Stimulated activated CD8-positive, alpha-beta memory T cell treated with anti-CD3 and anti-CD28 coated beads, Interleukin-4, amount 100 ng/mL, for 48 hours (primary cell): ENCODE measurements around the gene GOLGA1.
"Not testable (repeated sequence)": the region's sequence is repeated elsewhere in the genome, so short reads cannot be mapped to it uniquely, and the experiment has no call there.

Experiments
- DNase-seq: peaks from one replicate; pipeline ENCODE4 v3.0.0-alpha.2; 2020

GOLGA1 gene

DNA sequence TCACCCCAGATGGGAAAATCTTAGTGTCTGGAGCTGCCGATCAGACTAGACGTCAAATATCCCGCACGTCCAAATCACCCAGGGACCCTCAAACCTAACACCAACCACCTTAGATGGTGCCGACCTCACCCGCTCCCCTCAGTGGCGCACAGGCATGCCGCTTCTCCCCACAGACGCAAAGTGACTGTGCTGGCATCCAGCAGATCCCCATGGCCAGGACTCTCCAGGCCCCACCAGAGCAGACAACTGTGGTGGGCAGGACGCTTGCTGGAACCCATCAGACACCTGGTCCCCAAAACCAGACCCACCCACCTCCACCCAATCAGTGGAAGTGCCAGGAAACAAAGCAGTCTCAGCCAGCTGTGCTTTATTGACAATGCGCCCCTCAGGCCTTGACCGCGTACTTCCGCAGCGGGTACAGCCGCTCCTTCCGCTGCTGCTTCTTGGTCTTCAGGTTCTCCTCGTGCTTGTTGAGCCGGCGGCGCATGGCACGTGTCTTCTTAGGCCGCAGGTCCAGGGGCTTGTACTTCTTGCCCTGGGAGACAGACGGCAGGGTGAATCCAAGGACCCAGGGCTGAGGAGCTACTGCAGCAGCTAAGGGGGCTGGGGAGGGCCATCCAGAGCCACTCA lies 83.2 kb downstream of the GOLGA1 start:
- DNase-seq = no peak

DNA sequence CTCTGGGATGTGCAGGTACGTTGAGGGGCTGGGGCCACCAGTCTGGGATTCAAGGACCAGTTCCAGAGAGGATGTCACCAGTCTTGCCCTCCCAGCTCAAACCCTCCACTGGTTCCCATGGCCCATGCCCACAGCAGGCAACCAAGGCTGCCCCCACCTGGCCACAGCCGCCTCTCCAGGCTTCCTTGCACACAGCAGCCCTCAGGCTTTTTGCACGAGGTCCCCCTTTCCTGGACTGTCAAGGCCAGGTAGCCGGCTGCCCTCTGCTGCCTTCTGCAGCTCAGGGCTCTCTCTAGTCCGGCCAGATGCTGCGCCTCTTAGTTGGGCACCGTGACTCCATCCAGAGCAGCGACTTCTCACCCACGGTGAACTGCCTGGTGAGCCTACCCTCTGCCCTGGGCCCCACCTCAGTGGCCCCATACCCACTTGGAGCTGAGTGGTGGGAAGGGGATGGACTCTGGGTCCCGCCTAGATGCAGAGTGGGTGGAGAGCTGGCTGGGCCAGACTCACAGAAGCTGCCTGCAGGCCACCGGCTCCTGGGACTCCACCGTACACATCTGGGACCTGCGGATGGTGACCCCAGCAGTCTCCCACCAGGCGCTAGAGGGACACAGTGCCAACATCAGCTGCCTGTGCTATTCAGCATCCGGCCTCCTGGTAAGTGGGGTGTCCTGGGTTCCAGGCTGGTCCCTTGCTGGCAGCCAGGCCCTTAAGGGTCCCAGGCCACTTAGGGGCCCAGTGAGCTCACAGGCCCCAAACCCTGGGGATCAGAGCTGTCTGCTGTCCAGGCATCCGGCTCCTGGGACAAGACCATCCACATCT lies 84.7 kb downstream of the GOLGA1 start:
- peak; percentile 59 for DNase-seq

DNA sequence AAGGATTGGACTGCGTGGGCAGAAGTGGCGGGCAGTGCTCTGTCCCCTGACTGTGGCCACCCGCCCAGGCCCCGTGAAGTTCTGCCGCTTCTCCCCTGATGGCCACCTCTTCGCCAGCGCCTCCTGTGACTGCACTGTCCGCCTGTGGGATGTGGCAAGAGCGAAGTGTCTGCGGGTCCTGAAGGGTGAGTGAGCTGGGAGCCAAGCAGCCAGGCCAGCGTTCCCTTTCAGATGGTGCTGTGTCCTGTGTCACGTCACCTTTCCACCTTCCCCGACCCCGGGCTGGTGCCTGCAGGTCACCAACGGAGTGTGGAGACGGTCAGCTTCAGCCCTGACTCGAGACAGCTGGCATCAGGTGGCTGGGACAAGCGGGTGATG lies 85.3 kb downstream of the GOLGA1 start:
- no peak for DNase-seq

DNA sequence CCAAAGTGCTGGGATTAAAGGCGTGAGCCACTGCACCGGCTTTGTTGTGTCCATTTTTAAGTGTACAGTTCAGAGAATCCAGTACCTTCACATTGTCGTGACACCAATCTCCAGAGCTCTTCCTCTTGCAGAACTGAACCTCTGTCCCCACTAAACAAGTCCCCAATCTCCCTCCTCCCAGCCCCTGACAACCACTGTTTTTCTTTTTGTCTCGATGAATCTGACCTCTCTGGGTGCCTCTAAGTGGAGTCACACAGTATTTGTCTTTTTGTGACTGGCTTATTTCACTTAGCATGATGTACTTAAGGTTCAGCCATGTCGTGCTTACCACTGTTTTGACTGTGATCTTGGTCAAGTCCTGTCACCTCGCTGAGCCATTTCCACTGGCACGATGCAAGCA lies 86.1 kb downstream of the GOLGA1 start:
- no peak for DNase-seq

DNA sequence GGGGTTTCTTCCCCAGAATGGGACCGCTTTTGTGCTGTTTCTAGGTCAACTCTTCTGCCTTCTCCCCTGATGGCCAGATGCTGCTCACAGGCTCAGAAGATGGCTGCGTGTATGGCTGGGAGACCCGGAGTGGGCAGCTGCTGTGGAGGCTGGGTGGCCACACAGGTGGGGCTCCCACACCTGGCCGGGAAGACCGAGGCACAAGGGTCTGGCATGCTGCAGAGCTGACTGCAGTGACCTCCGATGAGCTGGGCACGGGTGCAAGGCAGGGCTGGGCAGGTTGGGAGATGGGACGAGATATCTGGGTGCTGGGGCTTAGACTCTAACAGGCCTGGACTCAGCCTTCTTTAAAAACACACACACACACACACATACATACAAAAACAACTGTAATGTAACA lies 86.7 kb downstream of the GOLGA1 start:
- no peak for DNase-seq

DNA sequence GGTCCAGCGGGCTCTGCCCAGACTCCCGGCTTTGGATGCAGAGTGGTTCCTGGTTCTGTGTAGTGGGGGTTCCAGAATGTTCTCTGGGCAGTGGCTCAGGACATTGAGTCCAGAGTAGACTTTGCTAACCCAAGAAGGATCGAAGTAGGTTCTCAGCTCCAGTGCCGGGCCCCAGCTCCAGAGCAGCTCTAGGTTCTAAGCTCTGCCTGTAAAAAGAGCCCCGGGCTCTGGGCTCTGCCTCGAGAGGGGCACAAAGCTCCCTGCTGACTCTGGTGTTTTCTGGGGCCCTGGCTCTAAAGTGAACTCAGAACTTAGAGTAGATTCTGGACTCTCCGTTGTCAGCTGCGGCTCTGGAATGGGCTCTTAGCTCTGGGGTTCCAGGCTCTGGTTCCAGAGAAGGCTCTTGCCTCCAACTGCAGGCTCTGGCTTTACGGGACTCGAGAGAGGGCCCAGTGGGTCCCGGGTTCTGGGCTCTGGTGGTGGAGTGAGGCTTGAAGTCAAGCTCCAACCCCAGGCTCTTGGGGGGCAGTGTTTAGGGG lies 87.2 kb downstream of the GOLGA1 start:
- DNase-seq = no peak

DNA sequence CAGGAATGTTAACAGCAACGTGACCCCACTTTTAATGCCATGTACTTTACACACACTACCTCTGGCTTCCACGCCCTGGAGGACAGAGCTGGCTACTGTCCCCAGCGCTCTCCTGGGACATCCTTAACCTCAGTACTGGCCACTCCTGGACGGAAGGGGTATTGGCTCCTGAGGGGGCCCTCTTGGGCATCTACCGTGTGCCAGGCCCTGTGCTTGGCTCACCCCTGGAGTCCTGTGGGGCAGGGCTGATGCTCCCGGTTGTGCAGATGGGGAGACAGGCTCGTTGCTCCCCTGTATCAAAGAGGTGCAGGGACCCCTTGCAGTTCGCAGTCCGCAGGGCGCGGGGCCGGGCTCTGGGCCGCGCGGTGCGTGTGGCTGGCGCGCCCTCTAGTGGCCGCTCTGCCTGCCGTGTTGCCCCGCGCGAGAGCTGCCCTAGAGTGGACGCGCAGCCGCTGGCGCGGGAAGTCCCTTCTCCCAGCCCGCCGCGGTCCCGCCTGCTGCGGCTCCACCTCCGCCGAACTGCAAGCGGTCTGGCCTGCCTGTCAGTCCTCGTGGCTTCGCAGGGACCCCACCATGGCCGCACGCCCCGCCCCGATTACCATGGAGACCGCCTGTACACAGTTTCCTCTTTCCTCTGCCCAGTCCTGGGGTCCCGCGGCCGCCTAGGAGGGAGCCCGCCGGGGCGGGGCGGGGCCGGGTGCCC lies 87.9 kb downstream of the GOLGA1 start, which contains the start of gene WDR38:
Gene WDR38 (plus strand): TSS at position 632 of the 703 bp plus-strand sequence. CDS start 72 bp downstream, outside the sequence.
- DNase-seq = peak; percentile 84

DNA sequence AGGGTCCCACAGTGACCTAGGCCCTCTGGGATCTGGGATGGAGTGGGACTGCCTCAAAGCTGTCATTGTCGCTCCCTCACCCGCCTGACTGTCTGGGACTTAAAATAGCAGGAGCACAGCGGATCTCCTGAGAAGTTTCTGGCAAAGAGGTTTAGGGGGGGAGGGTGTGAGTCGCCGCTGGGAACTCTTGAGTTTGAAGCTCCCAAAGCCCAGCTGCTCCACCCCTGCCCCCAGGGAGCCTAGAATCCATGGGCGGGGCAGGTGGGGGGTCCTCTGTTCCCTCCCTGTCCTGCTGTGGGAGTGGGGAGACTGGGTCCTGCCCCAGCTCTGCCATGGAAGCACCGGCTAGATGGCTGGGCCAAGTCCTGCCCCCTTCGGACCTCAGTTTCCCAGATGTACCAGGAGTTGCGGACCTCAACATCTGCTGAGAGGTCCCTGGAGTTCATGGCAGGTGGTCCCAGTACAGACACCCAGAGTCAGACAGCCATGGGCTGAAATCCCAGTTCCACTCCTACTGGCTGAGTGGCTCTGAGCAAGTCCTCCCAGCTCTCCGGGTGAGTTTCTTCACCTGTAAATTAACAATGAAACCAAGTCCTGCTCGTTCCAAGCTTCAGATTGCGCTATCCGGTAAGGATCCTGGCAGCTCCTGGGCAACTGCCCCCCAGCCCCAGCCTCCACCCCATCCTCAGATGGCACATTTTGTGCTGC lies 88.6 kb downstream of the GOLGA1 start:
- no peak for DNase-seq

DNA sequence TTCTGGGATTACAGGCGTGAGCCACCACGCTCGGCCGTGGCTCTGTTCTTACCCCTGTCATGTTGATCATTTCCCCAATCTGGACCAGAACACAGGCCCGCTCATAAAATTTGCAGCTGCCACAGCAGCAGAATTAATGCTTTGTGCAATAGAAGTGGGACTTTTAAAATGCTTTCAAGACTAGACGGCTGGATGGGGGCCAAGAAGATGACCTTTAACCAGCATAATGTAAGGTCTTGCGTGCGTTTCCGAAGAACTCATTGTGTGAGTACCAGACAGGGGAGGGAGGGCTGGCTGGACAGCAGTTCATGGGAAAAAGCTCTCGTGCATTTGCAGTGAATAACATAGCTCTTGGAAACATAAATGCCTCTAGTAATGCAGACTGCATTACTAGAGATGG lies 91.1 kb downstream of the GOLGA1 start:
- no peak for DNase-seq

DNA sequence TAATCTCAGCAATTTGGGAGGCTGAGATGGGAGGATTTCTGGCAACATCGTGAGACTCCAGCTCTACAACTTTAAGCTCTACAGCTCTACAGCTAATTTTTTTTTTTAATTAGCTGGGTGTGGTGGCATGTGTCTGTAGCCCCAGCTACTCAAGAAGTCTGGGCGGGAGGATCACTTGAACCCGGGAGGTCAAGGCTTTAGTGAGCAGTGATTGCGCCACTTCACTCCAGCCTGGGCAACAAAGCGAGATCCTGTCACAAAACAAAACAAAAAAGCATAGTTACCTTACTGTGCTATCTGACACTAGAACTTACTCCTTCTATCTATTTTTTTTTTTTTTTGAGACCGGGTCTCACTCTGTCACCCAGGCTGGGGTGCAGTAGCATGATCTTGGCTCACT lies 93.9 kb downstream of the GOLGA1 start:
- DNase-seq = no peak

DNA sequence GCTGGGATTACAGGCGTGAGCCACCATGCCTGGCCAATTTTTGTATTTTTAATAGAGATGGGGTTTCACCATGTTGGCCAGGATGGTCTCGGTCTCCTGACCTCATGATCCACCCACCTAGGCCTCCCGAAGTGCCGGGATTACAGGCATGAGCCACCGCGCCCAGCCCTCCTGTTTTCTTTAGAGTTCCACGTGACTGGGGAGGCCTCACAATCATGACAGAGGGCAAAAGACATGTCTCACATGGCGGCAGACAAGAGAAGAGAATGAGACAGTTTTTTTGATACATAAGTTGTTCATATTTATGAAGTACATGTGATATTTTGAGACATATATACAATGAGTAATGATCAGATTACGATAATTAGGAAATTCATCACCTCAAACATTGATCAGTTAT lies 94.4 kb downstream of the GOLGA1 start:
- DNase-seq = not testable (repeated sequence)

DNA sequence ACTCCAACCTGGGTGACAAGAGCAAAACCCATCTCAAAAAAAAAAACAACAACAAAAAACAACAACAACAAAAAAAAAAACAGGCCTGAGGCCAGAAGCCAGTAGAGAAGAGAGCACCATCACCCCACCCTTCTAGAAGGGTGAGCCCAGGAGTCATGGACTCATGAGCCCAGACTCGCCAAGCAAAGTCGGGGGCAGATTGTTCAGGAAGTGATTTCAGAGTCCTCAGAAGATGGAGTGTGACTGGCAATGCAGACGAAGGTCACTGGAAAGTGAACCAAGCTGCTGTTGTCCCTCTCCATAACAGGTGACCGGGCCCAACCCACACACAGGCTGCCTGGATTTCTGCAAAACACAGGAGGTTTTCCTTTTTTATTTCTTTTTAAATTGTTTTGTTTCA lies 96.6 kb downstream of the GOLGA1 start:
- DNase-seq = no peak

DNA sequence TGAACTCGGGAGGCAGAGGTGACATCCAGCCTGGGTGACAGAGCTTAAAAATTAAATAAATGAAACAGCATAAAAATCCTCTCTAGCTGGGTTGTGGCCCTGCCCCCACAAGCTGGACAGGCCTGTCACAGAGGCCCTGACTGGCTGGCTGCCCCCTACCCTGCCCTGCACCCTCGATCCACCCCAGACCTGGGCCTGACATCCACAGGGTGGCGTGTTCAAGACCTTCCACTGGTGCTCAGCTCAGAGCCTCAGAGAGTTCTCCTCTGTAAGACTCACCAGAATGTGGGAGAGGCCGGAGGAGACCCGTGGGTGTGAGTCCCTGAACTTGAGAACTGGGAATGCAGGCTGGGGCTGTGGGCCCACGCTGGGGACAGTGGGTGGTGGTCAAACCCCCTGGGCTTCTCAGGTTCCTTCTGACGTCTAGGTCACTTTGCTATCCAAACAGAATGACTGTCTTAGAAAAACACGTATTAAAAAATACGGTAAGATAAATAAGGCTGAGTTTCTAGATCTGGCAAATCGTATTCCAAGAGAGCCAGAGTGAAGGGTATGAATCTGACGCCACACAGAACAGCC lies 97.3 kb downstream of the GOLGA1 start:
- no peak for DNase-seq

DNA sequence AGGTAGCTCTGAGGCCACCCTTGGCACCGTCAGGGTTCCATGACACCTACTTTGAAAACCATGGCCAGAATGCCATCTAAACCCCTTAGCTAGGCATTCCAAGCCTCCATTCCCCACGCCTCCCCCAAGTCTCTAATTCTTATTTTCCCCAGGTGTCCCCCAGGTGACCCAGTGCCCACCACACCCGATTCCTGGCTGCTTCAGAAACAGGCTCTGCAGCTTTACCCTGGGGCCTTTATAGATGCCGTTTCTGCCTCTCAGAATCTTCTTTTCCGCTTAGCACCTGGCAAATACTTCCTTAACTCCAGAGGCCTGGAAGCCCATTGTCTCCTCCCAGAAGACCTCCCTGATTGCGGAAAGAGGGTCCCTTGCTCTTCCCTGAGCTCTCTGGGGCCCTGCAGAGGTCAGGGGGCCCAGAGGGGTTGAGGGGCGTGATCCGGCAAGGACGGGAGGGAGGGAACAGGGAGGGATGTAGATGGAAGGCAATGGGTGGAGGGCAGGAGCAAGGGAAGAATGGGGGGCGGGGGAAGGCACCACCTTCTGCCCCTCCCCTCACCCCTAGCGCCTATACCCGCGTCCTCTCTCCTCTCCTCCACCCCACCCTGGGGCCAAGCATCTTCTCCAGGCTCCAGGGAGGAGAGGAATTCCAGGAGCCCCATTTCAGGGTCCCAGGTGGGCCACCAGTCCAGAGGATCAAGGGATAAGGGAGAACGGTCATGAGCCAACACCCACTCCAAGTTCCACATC lies 99.6 kb downstream of the GOLGA1 start:
- DNase-seq = no peak

DNA sequence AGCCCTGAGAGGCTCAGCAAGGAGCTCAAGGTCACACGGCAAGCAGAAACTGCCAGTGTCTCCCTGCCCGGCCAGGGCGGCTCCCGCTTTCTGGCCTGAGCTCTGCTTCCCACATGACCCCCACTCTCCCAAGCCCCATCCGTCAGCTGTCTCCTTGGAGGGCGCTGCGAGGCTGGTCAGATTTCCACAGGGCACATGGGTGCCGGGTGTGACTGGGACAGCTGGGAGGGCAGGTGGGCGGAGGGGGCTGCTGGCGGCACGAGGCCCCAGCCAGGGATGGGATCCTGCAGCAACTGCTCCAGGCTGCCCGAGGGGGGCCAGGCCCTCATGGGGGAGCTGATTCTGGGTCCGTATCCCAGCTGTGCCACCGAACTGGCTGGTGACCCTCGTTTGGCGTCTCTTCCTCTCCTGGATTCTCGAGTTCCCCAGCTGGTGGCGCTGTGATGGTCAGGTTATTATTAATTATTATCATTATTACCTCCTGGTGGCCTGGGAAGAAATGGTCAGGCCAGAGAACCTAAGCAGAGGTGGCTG lies 100.5 kb downstream of the GOLGA1 start:
- peak; percentile 31 for DNase-seq

DNA sequence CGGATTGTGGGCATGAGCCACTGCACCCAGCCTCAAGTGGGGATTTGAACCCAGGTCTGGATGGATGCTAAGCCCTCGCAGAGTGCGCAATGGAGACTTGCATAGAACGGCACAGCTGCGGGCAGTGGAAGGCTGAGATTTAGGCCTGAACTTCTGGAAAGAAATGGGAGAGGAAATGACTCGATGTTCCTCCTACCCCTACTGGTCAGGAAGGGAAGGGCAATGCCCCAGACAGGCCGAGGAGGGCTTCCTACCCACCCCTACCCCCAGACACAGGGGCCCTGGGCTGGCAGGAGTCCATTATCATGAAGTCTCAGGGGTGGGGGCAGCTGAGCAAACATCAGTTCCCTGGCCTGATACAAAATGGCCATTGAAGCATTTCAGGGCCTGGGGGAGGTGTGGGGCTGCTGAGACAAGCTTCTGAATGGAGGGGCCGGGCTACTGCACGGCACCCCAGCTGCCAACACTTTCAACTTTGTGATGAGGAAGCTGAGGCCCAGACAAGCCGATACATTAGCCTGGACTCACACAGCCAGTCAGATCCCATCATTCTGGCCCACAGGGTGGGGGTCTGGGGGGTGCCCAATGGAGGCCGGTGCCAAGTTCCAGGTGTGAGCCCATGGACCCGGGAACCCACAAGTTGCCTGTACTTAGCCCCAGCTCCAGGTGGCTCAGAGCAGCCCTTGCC lies 101.1 kb downstream of the GOLGA1 start:
- DNase-seq = no peak

DNA sequence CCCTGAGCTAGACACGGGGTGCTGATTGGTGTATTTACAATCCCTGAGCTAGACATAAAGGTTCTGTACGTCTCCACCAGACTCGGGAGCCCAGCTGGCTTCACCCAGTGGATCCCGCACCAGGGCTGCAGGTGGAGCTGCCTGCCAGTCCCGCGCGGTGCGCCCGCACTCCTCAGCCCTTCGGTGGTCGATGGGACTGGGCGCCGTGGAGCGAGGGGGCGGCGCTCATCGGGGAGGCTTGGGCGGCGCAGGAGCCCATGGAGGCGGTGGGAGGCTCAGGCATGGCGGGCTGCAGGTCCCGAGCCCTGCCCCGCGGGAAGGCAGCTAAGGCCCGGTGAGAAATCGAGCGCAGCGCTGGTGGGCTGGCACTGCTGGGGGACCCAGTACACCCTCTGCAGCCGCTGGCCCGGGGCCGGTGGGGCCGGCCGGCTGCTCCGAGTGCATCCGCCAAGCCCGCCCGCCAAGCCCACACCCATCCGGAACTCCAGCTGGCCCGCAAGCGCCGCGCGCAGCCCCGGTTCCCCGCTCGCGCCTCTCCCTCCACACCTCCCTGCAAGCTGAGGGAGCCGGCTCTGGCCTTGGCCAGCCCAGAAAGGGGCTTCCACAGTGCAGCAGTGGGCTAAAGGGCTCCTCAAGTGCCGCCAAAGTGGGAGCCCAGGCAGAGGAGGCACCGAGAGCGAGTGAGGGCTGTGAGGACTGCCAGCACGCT lies 102.2 kb downstream of the GOLGA1 start:
- DNase-seq = not testable (repeated sequence)

DNA sequence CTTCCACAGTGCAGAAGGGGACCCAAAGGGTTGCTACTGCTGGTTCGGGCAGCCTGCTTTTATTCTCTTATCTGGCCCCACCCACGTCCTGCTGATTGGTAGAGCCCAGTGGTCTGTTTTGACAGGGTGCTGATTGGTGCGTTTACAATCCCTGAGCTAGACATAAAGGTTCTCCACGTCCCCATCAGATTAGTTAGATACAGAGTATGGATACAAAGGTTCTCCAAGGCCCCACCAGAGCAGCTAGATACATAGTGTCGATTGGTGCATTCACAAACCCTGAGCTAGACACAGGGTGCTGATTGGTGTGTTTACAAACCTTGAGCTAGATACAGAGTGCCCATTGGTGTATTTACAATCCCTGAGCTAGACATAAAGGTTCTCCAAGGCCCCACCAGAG lies 102.8 kb downstream of the GOLGA1 start:
- DNase-seq = not testable (repeated sequence)

DNA sequence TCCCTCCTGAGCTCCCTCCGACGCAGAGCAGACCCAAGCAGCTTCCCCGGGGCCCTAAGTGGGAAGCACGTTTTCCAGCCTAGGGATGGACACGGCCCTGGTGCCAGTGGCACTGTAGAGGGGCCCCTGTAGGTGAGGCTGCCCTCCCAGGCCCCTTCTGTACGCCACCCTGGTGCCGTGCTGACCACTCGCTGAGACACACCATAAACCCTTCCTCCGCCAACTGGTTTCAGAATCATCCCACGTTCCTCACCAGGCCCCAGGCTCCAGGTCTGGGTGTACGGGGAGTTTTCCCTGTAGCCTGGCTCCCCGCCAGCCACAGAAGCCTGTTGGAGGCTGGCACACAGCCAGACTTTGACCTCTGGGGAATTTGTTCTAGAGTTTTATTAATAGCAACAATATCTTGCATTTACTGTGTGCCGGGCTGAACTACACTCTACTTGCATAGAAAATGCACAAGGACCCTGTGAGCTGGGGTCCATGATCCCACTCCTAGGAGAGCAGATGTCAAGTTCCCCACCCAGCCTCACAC lies 105.8 kb downstream of the GOLGA1 start:
- no peak for DNase-seq

DNA sequence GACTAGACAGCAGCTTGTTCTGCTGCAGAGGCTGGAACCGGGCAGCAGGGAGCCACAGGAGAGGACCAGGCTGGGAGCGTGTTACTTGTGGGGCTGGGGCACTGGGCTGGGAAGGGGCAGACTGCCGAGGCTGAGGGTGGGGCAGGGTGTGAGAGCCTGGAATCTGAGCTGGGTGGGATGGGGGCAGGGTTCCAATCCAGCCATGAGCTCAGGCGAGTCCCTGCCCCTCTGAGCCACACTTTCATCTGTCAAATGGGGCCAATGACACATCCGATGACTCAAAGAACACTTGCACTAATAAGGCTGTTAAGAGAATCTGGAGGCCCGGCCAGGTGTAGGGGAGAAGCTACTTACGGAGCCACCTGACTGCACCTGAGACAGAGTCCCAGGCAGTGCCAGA lies 106.3 kb downstream of the GOLGA1 start:
- DNase-seq = no peak
